Measurements from ENCODE around the gene LRRN4CL. TPM values are rescaled to one million over a fixed set of nuclear protein-coding genes. Genes with fewer than 3 reads are reported as not detected.

LRRN4CL gene
- total and polyA plus RNA-seq, 11 donors = 0.63 to 8.6 (median 2.5) TPM

- WGBS, 4 donors = 1 to 2% (median 1%) methylated on average over 11 to 37 of the region's 37 CpGs
- Histone ChIP-seq H3K4me3 (peak overlapping the region; percentile 64 to 98 (median 85)), H3K27ac (peak overlapping the region; percentile 77 to 99 (median 96)), H3K9me3 (no peaks in the 10 kb centered on the region), H3K36me3 (peaks cover 3 to 39% (median 33%) of the 10 kb centered on the region in 9 donors), H3K27me3 (no peaks in the 10 kb centered on the region), H3K4me1 (peaks cover 3 to 58% (median 45%) of the 10 kb centered on the region in 12 donors)
- ATAC-seq (peak in 2 of 4 donors; percentile 5 to 23), DNase-seq (no peak)
- TF ChIP-seq CTCF (IDR thresholded peaks at IDR 0.05) (no peak), POLR2A (IDR thresholded peaks at IDR 0.05) (no peak)
- intact Hi-C loops (cut with DNase I) = loop anchor here in 6 of 10 donors (1.0 to 10.0 kb wide), 7 partner anchors 16 to 128 kb away; partner anchors contain the start of gene TAF6L (in 1 of the 6)
These were observed 37.5 kb upstream of the LRRN4CL start for GRCh38 chr11:62726915-62727164.

- 1% methylated on average over 37 to 51 of the region's 51 CpGs for WGBS, 4 donors
- Histone ChIP-seq H3K36me3 (peaks cover 3 to 41% (median 35%) of the 10 kb centered on the region in 9 donors), H3K27me3 (no peaks in the 10 kb centered on the region), H3K4me1 (peaks cover 3 to 57% (median 45%) of the 10 kb centered on the region in 12 donors), H3K4me3 (peak overlapping the region; percentile 64 to 98 (median 85)), H3K27ac (peak overlapping the region; percentile 77 to 99 (median 96)), H3K9me3 (no peaks in the 10 kb centered on the region)
- DNase-seq (peak in 2 of 5 donors; percentile 37 to 45), ATAC-seq (peak in 1 of 4 donors; percentile 0)
- intact Hi-C loops (cut with DNase I) = loop anchor here in 6 of 10 donors (1.0 to 10.0 kb wide), 7 partner anchors 16 to 128 kb away; partner anchors contain the start of gene TAF6L (in 1 of the 6)
- no peak for TF ChIP-seq CTCF (IDR thresholded peaks at IDR 0.05)
- no peak for TF ChIP-seq POLR2A (IDR thresholded peaks at IDR 0.05)
These were observed 37.0 kb upstream of the LRRN4CL start for GRCh38 chr11:62726156-62726914.

DNA sequence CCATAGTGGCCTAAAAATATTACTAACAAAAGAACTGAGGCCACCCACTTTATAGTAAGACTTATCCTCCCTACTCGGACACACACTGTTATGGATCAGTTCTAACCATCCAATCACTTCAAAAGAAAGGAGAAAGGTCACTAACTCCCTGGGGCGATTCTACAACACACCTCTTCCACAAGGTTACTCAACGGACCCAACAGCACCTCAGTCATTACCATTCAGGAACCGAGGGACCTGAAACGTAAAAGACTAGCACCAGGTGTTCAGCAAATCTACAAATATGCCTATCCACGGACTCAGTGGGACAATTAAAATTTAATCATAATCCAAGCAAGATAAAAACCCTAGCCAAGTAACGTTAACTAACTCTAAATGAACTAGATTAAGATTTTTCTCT, 36.3 kb upstream of the LRRN4CL start:
- DNase-seq = no peak
- peak overlapping the region; percentile 64 to 98 (median 85) for H3K4me3 ChIP-seq
- no peaks in the 10 kb centered on the region for H3K27me3 ChIP-seq
- TF ChIP-seq CTCF (IDR thresholded peaks at IDR 0.05) (no peak), POLR2A (IDR thresholded peaks at IDR 0.05) (no peak)
- peak overlapping the region; percentile 77 to 99 (median 96) for H3K27ac ChIP-seq
- peaks cover 3 to 51% (median 38%) of the 10 kb centered on the region in 12 donors for H3K4me1 ChIP-seq
- WGBS, 4 donors = 1 to 2% (median 2%) methylated on average over 7 of the region's 7 CpGs
- ATAC-seq = no peak
- peaks cover 3 to 43% (median 37%) of the 10 kb centered on the region in 9 donors for H3K36me3 ChIP-seq
- no peaks in the 10 kb centered on the region for H3K9me3 ChIP-seq
- intact Hi-C loops (cut with DNase I) = loop anchor here in 6 of 10 donors (1.0 to 10.0 kb wide), 7 partner anchors 15 to 129 kb away; partner anchors contain the start of gene TAF6L (in 1 of the 6)

- Histone ChIP-seq H3K36me3 (peaks cover 7 to 58% (median 52%) of the 10 kb centered on the region in 9 donors), H3K4me3 (peak overlapping the region in 8 of 12 donors; percentile 64 to 98 (median 85)), H3K27ac (peak overlapping the region in 1 of 12 donors; percentile 18), H3K9me3 (no peaks in the 10 kb centered on the region), H3K27me3 (no peaks in the 10 kb centered on the region), H3K4me1 (peaks cover 0 to 36% (median 23%) of the 10 kb centered on the region in 12 donors)
- 32 to 40% (median 37%) methylated on average over 8 of the region's 8 CpGs for WGBS, 4 donors
- ATAC-seq (no peak), DNase-seq (no peak)
- TF ChIP-seq POLR2A (IDR thresholded peaks at IDR 0.05) (no peak), CTCF (IDR thresholded peaks at IDR 0.05) (no peak)
- intact Hi-C loops (cut with DNase I) = loop anchor here in 2 of 10 donors (10.0 kb wide), 2 partner anchors 121 to 131 kb away; no protein-coding TSS in a partner anchor
These were observed 34.8 kb upstream of the LRRN4CL start for GRCh38 chr11:62724171-62724570.
